ENCODE data around the gene TBPL2.
A peak's percentile ranks its signal among the peaks of the same experiment; 100 is the strongest.
"Not testable (repeated sequence)": the region's sequence is repeated elsewhere in the genome, so short reads cannot be mapped to it uniquely, and the experiment has no call there.

The TBPL2 gene

GRCh38 chr14:55438066-55438683, 2.2 kb downstream of the TBPL2 start:
- no peak for DNase-seq (ENCODE audit: low read depth)

GRCh38 chr14:55436931-55437330, 3.5 kb downstream of the TBPL2 start:
- DNase-seq (ENCODE audit: low read depth), result no peak

GRCh38 chr14:55436519-55436918, 3.9 kb downstream of the TBPL2 start:
- no peak for DNase-seq (ENCODE audit: low read depth)

GRCh38 chr14:55434805-55435174, 5.6 kb downstream of the TBPL2 start:
- DNase-seq (ENCODE audit: low read depth), result no peak

GRCh38 chr14:55433880-55434804, 6.3 kb downstream of the TBPL2 start:
- DNase-seq (ENCODE audit: low read depth), result no peak

GRCh38 chr14:55432628-55433027, 7.8 kb downstream of the TBPL2 start:
- DNase-seq (ENCODE audit: low read depth), result no peak

- DNase-seq (ENCODE audit: low read depth), result peak; percentile 35
These were observed 10.3 kb downstream of the TBPL2 start for GRCh38 chr14:55430024-55430690.

- no peak for DNase-seq (ENCODE audit: low read depth)
These were observed 13.0 kb downstream of the TBPL2 start for GRCh38 chr14:55427439-55427838.

- no peak for DNase-seq (ENCODE audit: low read depth)
These were observed 13.5 kb downstream of the TBPL2 start for GRCh38 chr14:55426891-55427290.

GRCh38 chr14:55425091-55425490, 15.3 kb downstream of the TBPL2 start:
- no peak for DNase-seq (ENCODE audit: low read depth)

GRCh38 chr14:55423969-55424368, 16.4 kb downstream of the TBPL2 start:
- DNase-seq (ENCODE audit: low read depth), result no peak

- DNase-seq (ENCODE audit: low read depth), result not testable (repeated sequence)
These were observed 18.1 kb downstream of the TBPL2 start for GRCh38 chr14:55422338-55422737.

GRCh38 chr14:55419663-55420062, 20.8 kb downstream of the TBPL2 start:
- DNase-seq (ENCODE audit: low read depth), result no peak

- DNase-seq (ENCODE audit: low read depth), result no peak
These were observed 22.0 kb downstream of the TBPL2 start for GRCh38 chr14:55418411-55418810.

- DNase-seq (ENCODE audit: low read depth), result no peak
These were observed 22.5 kb downstream of the TBPL2 start for GRCh38 chr14:55417955-55418354.

- DNase-seq (ENCODE audit: low read depth), result no peak
These were observed 23.6 kb downstream of the TBPL2 start for GRCh38 chr14:55416866-55417265.

- DNase-seq (ENCODE audit: low read depth), result no peak
These were observed 25.9 kb downstream of the TBPL2 start for GRCh38 chr14:55414551-55414950.

GRCh38 chr14:55412676-55413075, 27.7 kb downstream of the TBPL2 start:
- no peak for DNase-seq (ENCODE audit: low read depth)

- DNase-seq (ENCODE audit: low read depth), result no peak
These were observed 28.7 kb downstream of the TBPL2 start, which contains the start of gene ATG14 for GRCh38 chr14:55411426-55412389. Gene ATG14 (minus strand): TSS chr14:55411830. CDS start chr14:55411822, 8 bp downstream.

GRCh38 chr14:55410876-55411275, 29.5 kb downstream of the TBPL2 start:
- no peak for DNase-seq (ENCODE audit: low read depth)

- DNase-seq (ENCODE audit: low read depth), result no peak
These were observed 36.1 kb downstream of the TBPL2 start for GRCh38 chr14:55404173-55404854.

Data from HS-5 (cell line).